AG10803 (cell line): Measurements from ENCODE around the gene CCDC146.
A peak's percentile ranks its signal among the peaks of the same experiment; 100 is the strongest.
"Not testable (repeated sequence)": the region's sequence is repeated elsewhere in the genome, so short reads cannot be mapped to it uniquely, and the experiment has no call there.

Experiments used
- DNase-seq: peaks from one replicate; pipeline ENCODE4 v3.0.0; 2010; ENCODE audit warnings: low read depth
- H3K4me3 ChIP-seq: 2 replicates; pipeline ENCODE4 v1.5.1; 2011; ENCODE audit warnings: mild to moderate bottlenecking, low read length, control low read depth
- CTCF ChIP-seq: conservative IDR thresholded peaks from 2 replicates; pipeline ENCODE4 v1.5.1; 2011; ENCODE audit warnings: mild to moderate bottlenecking, low read length, control low read depth, inconsistent platforms

The CCDC146 gene

GRCh38 chr7:77112719-77113306, 9.6 kb upstream of the CCDC146 start:
- TF ChIP-seq CTCF = peak; percentile 38
- H3K4me3 ChIP-seq, DNase-seq: not testable (repeated sequence)

DNA sequence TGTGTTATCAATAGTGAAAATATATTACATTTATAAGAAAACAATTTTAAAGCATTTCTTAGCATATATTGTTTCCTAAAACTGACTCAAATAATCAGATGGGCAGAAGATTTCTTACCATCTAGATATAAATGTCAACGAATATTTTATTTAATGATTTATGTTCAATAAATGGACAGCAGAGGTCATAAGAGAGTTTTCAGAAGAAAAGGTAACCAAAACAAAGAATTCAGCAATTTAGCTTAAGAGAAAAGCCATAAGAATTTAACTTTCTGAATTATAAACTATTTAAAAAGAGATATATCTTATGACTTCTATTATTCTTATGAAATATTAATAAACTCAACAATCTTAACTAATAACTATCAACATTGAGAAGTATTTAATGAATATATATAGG, 3.1 kb downstream of the CCDC146 start:
- H3K4me3 ChIP-seq, DNase-seq: not testable (repeated sequence)

GRCh38 chr7:77127009-77127408, 4.6 kb downstream of the CCDC146 start:
- H3K4me3 ChIP-seq, DNase-seq: not testable (repeated sequence)

GRCh38 chr7:77128582-77129410, 6.4 kb downstream of the CCDC146 start:
- not testable (repeated sequence) for DNase-seq, H3K4me3 ChIP-seq

GRCh38 chr7:77131781-77132180, 9.4 kb downstream of the CCDC146 start:
- DNase-seq, H3K4me3 ChIP-seq: not testable (repeated sequence)

DNA sequence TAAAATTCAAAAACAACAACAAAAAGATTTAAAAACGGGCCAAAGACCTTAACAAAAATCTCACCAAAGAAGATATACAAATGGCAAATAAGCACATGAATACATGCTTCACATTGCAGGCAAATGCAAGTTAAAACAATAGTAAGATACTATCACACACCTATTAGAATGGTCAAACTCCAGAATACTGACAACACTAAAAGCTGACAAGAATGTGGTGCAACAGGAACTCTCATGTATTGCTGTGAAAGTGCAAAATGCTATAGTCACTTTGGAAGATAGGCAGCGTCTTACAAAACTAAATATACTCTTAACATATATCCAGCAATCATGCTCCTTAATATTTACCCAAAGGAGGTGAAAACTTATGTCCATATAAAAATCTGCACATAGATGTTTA, 16.3 kb downstream of the CCDC146 start:
- DNase-seq, H3K4me3 ChIP-seq: not testable (repeated sequence)

- not testable (repeated sequence) for H3K4me3 ChIP-seq, DNase-seq
Observed at GRCh38 chr7:77140291-77140690, 17.9 kb downstream of the CCDC146 start.

GRCh38 chr7:77152232-77152631, 29.8 kb downstream of the CCDC146 start:
- DNase-seq = peak; percentile 50
- H3K4me3 ChIP-seq = not testable (repeated sequence)

DNA sequence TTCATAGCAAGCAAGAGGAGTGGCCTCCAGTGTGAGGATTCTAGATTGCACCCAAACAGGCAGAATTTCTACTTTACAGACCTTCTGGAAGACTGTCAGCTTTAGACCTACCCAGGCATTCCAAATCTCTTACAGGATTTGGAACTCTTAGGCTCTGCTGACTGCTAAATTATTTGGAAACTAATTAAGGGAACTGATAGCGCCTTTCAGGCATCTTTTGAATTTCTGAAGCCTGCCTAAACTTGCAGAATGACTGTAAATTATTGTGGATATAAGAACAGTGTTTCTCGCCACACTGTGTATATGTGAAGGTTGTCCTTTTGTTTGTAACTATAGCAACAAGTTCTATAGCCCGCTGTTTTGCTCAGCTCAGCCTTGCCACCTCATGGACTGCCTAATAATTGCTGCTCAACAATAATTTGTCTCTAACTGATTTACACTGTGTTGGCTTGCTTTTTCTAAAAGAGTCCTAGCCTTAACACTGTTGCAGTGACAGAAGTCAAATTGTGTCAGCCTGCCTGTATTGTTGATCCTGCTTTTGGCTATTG, 32.6 kb downstream of the CCDC146 start:
- DNase-seq = peak; percentile 2

GRCh38 chr7:77155601-77156377, 33.4 kb downstream of the CCDC146 start:
- DNase-seq = peak; percentile 15
- H3K4me3 ChIP-seq = not testable (repeated sequence)

More for the DNA sequence above, 32.6 kb downstream of the CCDC146 start:
- H3K4me3 ChIP-seq = not testable (repeated sequence)

DNA sequence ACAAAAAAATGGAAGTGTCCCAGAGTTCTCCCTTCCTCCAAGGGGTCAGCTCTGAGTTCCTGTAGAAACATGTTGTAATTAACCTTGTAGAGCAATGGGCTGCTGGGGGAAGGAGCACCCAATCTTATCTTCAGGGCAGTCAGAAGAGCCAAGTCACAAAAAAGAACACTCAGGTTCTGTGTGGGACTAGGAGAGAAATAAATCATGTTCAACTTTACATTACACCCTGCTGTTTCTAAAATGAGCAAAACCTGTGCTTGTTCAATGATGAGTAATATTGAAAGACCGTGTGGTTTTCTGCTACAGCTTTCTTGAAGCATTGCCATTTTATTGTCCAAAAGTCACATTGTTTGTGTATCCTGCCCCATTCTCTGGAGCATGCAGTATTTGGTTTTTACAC, 34.6 kb downstream of the CCDC146 start:
- not testable (repeated sequence) for H3K4me3 ChIP-seq, DNase-seq

GRCh38 chr7:77157446-77157845, 35.0 kb downstream of the CCDC146 start:
- DNase-seq = peak; percentile 7
- TF ChIP-seq CTCF = no peak
- H3K4me3 ChIP-seq = no peak overlapping the region

DNA sequence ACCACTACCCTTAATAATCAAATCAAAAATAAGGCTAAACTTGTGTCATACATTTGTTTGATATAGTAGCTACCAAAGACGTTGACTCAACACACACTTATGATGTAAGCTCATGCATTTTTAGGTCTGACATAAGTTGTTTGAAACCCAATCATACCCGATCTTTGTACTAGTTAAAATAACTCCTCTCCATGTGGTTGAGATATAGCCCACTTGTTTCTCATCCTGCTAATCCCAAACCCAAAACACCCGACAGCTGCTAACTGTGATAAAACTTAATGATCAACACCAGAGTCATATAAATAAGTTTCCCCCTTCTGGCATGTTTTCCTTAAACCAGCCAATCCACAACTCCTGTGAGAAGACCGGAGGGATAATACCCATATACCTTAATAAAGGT, 48.7 kb downstream of the CCDC146 start:
- DNase-seq, H3K4me3 ChIP-seq: not testable (repeated sequence)

- DNase-seq, H3K4me3 ChIP-seq: not testable (repeated sequence)
Observed at GRCh38 chr7:77172437-77173172, 50.2 kb downstream of the CCDC146 start.

- DNase-seq, H3K4me3 ChIP-seq: not testable (repeated sequence)
Observed at GRCh38 chr7:77174418-77174817, 52.0 kb downstream of the CCDC146 start.

DNA sequence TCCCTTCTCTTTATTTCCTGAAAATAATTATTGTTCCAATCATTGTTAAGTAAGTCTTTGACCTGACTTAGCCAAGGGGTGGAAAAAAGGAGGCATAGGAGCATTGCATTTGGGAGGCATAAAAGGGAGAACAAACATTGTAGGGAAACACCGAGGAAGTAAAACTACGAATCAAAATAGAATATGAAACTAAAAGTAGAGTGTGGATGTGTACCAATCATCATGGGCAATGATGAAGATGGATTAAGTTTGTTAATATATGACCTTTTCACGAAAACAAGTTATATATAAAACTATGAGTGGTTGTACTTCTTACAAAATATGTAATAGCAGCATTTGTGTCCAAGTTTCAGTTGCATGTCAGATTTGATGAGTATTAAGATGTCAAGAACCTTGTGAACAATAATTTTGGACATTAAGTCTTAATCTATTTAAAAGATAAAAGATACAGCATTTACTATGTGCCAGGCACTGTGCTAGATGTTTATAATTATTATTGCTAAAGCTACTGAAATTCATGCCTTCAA, 52.9 kb downstream of the CCDC146 start:
- not testable (repeated sequence) for H3K4me3 ChIP-seq, DNase-seq
